CD4-positive, alpha-beta T cell (primary cell): ENCODE data around the gene PHACTR3. TPM values are rescaled to one million over a fixed set of nuclear protein-coding genes. Genes with fewer than 3 reads are reported as not detected.

Source experiments
- ATAC-seq: fragments of 200-7000 bp; cut with Tn5 transposase; one replicate; pipeline ENCODE4 v1.10.0; 2022; ENCODE audit warnings: mild to moderate bottlenecking; ENCODE audit not compliant: poor library complexity
- CTCF ChIA-PET: fragments of 350-600 bp; sonication (Branson Sonifier 250); formaldehyde crosslinking; loops from one replicate; lab custom pipeline; 2021; ENCODE audit warnings: antibody characterized with exemption, inconsistent platforms; lab: Charles Lee
- POLR2A ChIA-PET: fragments of 350-600 bp; sonication (Branson Sonifier 250); formaldehyde crosslinking; loops from one replicate; lab custom pipeline; 2021; ENCODE audit warnings: antibody characterized with exemption, inconsistent platforms; lab: Charles Lee
- DNase-seq, 14 experiments: peaks; one replicate each; pipeline ENCODE4 v3.0.0-alpha.2; 2013 to 2020; ENCODE audit warnings: mixed read lengths in 2 of 14
- H3K27ac ChIP-seq, 2 donors: one replicate each; pipeline versions ENCODE4 v1.5.1 to v1.7.0; 2013; ENCODE audit warnings: low read length in 2 of 2, low read depth in 1 of 2, mild to moderate bottlenecking in 1 of 2
- H3K27me3 ChIP-seq, 2 experiments: 1 replicate in 1 of 2; 2 replicates in 1 of 2; pipeline versions ENCODE4 v1.6.1 to v1.7.0; 2013; ENCODE audit warnings: low read length in 2 of 2, control low read depth in 1 of 2, mild to moderate bottlenecking in 1 of 2, moderate library complexity in 1 of 2; ENCODE audit not compliant: insufficient read depth in 2 of 2, control insufficient read depth in 1 of 2
- H3K36me3 ChIP-seq: one replicate; pipeline ENCODE4 v1.6.1; 2013; ENCODE audit warnings: low read length, control low read depth; ENCODE audit not compliant: insufficient read depth
- H3K4me1 ChIP-seq: one replicate; pipeline ENCODE4 v1.6.1; 2013; ENCODE audit warnings: low read length, control low read depth; ENCODE audit not compliant: insufficient read depth
- H3K4me3 ChIP-seq: one replicate; pipeline ENCODE4 v1.5.1; 2013; ENCODE audit warnings: mild to moderate bottlenecking, low read length, moderate library complexity
- H3K9me3 ChIP-seq, 2 experiments: 1 replicate in 1 of 2; 2 replicates in 1 of 2; pipeline versions ENCODE4 v1.6.1 to v1.7.0; 2013; ENCODE audit warnings: low read length in 2 of 2, mild to moderate bottlenecking in 2 of 2, control low read depth in 1 of 2, moderate library complexity in 1 of 2; ENCODE audit not compliant: control insufficient read depth in 1 of 2, insufficient read depth in 1 of 2
- H3K27ac Mint-ChIP-seq: one replicate; pipeline ENCODE4 v1.8.0; 2020; ENCODE audit warnings: mixed read lengths
- H3K27me3 Mint-ChIP-seq: one replicate; pipeline ENCODE4 v1.8.0; 2021; ENCODE audit warnings: mixed read lengths
- H3K36me3 Mint-ChIP-seq: one replicate; pipeline ENCODE4 v1.8.0; 2021; ENCODE audit warnings: low read depth, mixed read lengths
- H3K4me1 Mint-ChIP-seq: one replicate; pipeline ENCODE4 v1.8.0; 2021; ENCODE audit warnings: low read depth, mixed read lengths
- H3K4me3 Mint-ChIP-seq: one replicate; pipeline ENCODE4 v1.8.0; 2020; ENCODE audit warnings: mild to moderate bottlenecking, mixed read lengths
- H3K9me3 Mint-ChIP-seq: one replicate; pipeline ENCODE4 v1.8.0; 2020; ENCODE audit warnings: mixed read lengths
- intact Hi-C, 2 experiments: fragments of 100-400 bp; cut with DNase I in 1 of 2; cut with micrococcal nuclease in 1 of 2; formaldehyde crosslinking; loops; one replicate each; pipeline versions ENCODE4 v1.15.1 to v1.9.0; 2023 to 2025; cut with DNase I, micrococcal nuclease
- total RNA-seq, 174 experiments: library from RNA in 2 of 174; stranded (reverse) in 2 of 174; gene quantifications; one replicate each; pipeline ENCODE4 v1.2.3 and lab custom pipeline; 2021 to 2026
- TF ChIP-seq, protein P1 (sequence below): fragments of 200-600 bp; IDR thresholded peaks from one replicate; pipeline ENCODE4 v1.8.0; 2022; ENCODE audit warnings: antibody characterized with exemption, mild to moderate bottlenecking

PHACTR3 gene
- total RNA-seq, 2 experiments from 2014 or later = not detected

DNA sequence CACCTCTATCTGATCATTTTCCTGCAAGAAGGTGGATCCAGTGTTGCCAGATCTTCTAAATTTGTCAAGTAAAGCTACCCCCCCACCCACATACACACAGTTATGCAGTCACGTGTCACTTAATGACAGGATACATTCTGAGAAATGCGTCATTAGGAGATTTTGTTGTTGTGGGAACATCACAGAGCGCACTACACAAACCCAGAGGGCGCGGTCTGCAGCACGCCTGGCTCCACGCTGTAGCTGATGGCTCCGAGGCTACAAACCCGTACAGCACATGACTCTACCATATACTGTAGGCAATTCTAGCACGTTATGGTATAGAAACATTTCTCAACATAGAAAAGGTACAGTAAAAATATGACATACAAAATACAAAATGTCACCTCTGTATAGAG is 202.2 kb downstream of the PHACTR3 start:
- Histone ChIP-seq H3K4me3 (no peak overlapping the region), H3K4me1 (no peaks in the 10 kb centered on the region), H3K9me3 (peaks cover 0 to 11% of the 10 kb centered on the region in 2 experiments), H3K36me3 (no peaks in the 10 kb centered on the region), H3K27me3 (peaks cover 0 to 9% of the 10 kb centered on the region in 2 experiments), H3K27ac (no peak overlapping the region)
- CTCF ChIA-PET = no interaction called here
- no peaks in the 10 kb centered on the region for H3K4me1 Mint-ChIP-seq
- POLR2A ChIA-PET = no interaction called here
- TF ChIP-seq, protein P1, sequence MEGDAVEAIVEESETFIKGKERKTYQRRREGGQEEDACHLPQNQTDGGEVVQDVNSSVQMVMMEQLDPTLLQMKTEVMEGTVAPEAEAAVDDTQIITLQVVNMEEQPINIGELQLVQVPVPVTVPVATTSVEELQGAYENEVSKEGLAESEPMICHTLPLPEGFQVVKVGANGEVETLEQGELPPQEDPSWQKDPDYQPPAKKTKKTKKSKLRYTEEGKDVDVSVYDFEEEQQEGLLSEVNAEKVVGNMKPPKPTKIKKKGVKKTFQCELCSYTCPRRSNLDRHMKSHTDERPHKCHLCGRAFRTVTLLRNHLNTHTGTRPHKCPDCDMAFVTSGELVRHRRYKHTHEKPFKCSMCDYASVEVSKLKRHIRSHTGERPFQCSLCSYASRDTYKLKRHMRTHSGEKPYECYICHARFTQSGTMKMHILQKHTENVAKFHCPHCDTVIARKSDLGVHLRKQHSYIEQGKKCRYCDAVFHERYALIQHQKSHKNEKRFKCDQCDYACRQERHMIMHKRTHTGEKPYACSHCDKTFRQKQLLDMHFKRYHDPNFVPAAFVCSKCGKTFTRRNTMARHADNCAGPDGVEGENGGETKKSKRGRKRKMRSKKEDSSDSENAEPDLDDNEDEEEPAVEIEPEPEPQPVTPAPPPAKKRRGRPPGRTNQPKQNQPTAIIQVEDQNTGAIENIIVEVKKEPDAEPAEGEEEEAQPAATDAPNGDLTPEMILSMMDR = no peak
- no peak for ATAC-seq
- DNase-seq = no peak
- H3K27ac Mint-ChIP-seq = no peak overlapping the region
- no peaks in the 10 kb centered on the region for H3K9me3 Mint-ChIP-seq
- H3K27me3 Mint-ChIP-seq = peaks cover 39% of the 10 kb centered on the region
- intact Hi-C loops = no loop called here
- H3K4me3 Mint-ChIP-seq = no peak overlapping the region
- H3K36me3 Mint-ChIP-seq = no peaks in the 10 kb centered on the region

DNA sequence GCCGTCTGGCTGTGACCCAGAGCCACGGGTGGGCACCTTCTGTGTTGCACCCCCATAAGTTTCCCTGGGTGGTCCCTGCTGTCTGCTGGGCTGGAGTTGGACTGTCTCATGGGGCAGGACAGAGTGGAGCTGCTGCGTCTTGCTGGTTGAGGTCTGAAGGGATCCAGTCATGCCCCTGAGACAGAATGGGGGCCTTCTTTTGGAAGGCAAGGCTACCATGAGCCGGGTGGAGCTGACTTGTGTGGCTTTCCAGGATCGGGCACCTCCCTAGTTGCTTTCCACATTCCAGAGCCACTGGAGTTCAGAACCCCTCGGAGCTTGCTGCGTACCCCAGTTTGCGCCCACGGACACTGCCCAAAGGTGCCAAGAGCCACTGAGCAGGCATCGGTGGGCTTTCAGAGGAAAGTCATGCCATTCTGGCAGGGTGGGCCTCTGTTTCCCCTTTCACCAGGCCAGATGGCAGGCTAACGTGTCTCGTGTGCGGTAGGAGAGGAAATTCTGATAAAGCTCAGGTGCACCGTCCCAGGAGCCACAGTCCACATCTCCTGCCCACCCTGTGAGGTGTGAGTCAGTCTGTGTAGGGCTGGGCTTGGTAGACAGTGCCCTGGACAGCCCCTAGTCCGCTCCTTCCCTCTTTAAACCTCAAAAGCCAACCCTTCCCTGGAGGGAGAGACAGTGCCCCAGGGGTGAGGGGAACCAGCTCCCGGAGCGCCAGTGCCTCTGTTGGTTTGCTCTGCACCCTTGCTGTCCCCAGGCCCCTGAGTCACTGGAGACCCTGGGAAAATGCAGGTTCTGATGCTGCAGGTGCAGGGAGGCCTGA is 203.8 kb downstream of the PHACTR3 start:
- H3K9me3 Mint-ChIP-seq = no peaks in the 10 kb centered on the region
- ATAC-seq = no peak
- Histone ChIP-seq H3K27me3 (peaks cover 0 to 10% of the 10 kb centered on the region in 2 experiments), H3K36me3 (no peaks in the 10 kb centered on the region), H3K4me1 (no peaks in the 10 kb centered on the region), H3K9me3 (peaks cover 0 to 11% of the 10 kb centered on the region in 2 experiments), H3K27ac (no peak overlapping the region), H3K4me3 (no peak overlapping the region)
- H3K27ac Mint-ChIP-seq = no peak overlapping the region
- no peak for DNase-seq
- H3K36me3 Mint-ChIP-seq = no peaks in the 10 kb centered on the region
- H3K27me3 Mint-ChIP-seq = peaks cover 25% of the 10 kb centered on the region
- intact Hi-C loops = no loop called here
- CTCF ChIA-PET = no interaction called here
- H3K4me1 Mint-ChIP-seq = no peaks in the 10 kb centered on the region
- TF ChIP-seq, protein P1 = no peak
- no peak overlapping the region for H3K4me3 Mint-ChIP-seq
- POLR2A ChIA-PET = no interaction called here

DNA sequence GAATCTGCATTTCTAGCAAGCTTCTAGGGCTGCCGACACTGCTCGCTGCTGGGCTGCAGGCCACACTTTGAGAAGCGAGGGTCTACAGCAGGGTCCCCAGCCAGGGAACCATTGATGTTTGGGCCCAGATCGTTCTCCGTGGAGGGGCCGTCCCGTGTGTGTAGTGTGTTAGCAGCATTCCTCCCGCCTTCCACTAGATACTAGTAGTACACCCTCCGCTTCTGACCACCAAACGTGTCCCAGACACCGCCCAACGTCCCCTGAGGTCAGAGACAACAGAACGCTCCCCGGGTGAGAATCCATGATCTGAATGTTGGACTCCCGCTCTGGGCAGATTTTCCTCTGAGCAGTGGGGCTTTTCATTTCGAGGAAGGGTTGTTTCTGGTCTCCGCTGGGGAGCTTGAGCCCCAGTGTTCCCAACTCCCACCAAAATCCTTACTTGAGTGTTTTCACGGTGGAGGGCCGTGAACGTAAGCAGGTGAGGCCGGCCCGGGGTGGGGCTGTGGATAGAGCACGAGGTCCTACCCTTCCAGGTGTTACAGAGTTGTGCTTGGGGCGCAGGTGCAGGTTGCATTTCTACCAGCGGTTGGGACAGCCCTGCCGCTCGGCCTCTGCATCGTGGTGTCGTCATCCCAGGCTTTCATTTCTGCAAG is 204.5 kb downstream of the PHACTR3 start:
- Histone ChIP-seq H3K4me1 (no peaks in the 10 kb centered on the region), H3K27me3 (peaks cover 0 to 10% of the 10 kb centered on the region in 2 experiments), H3K36me3 (no peaks in the 10 kb centered on the region), H3K27ac (no peak overlapping the region), H3K4me3 (no peak overlapping the region), H3K9me3 (peaks cover 0 to 11% of the 10 kb centered on the region in 2 experiments)
- ChIA-PET POLR2A (no interaction called here), CTCF (no interaction called here)
- Mint-ChIP-seq H3K9me3 (no peaks in the 10 kb centered on the region), H3K27ac (no peak overlapping the region), H3K4me1 (no peaks in the 10 kb centered on the region), H3K27me3 (peaks cover 22% of the 10 kb centered on the region), H3K36me3 (no peaks in the 10 kb centered on the region), H3K4me3 (no peak overlapping the region)
- ATAC-seq (no peak), DNase-seq (no peak)
- TF ChIP-seq, protein P1 = no peak
- intact Hi-C loops = no loop called here
